ENCODE results near the gene ASAP3. TPM values are rescaled to one million over a fixed set of nuclear protein-coding genes. Genes with fewer than 3 reads are reported as not detected.
"Not testable (repeated sequence)": the region's sequence is repeated elsewhere in the genome, so short reads cannot be mapped to it uniquely, and the experiment has no call there.

The ASAP3 gene
- polyA plus RNA-seq, 3 donors = 33.8 to 36.1 (median 34.8) TPM

GRCh38 chr1:23392125-23392855, 91.7 kb downstream of the ASAP3 start:
- no peak for DNase-seq (ENCODE audit: extremely low read depth in 1 of 11, low read depth in 9 of 11, low spot score in 4 of 11)

DNA sequence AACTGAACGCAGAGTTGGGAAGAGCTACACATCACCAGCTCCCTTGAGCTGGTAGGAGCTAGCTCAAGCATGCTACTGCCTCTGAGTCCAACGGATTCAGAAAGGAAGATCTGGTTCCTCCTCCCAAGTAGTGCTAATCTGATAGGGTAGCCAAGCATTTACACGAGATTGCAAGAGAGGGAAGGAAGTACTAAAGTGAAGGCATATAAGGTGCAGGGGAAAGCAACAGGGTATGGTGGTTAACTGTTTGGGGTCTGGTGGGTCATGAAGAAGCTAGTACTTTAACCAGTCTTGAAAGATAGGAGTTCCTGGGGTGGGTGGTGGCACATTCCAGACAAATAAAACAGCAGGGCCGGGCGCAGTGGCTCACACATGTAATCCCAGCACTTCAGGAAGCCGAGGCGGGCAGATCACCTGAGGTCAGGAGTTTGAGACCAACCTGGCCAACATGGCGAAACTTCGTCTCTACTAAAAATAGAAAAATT, 94.1 kb downstream of the ASAP3 start:
- no peak for DNase-seq (ENCODE audit: extremely low read depth in 1 of 11, low read depth in 9 of 11, low spot score in 4 of 11)

GRCh38 chr1:23387494-23387893, 96.5 kb downstream of the ASAP3 start:
- no peak for DNase-seq (ENCODE audit: extremely low read depth in 1 of 11, low read depth in 9 of 11, low spot score in 4 of 11)

DNA sequence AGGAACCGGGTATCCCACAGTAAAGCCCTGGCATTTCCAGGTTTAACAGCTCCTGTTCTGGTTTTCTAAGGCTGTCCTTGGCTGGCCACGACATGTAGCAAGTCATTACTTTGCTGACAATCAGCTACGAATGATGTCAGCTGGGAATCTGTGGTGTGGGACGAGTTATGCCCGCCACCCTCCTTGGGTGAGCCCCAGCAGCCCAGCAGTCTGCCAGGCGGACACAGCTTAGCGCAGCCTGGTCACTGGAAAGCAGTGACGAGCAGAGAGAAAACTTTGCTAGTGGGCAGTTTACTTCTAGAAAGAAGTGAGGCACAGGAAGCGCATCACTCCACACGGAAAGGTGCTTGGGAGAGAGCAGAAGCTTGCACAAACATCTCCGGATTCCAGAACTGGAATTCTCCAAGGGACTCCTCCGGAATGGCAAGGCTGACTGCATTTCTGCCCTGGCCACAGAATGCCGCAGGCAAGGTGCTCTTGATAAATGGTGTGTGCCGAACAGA, 98.8 kb downstream of the ASAP3 start:
- DNase-seq (ENCODE audit: extremely low read depth in 1 of 11, low read depth in 9 of 11, low spot score in 4 of 11) = no peak

DNA sequence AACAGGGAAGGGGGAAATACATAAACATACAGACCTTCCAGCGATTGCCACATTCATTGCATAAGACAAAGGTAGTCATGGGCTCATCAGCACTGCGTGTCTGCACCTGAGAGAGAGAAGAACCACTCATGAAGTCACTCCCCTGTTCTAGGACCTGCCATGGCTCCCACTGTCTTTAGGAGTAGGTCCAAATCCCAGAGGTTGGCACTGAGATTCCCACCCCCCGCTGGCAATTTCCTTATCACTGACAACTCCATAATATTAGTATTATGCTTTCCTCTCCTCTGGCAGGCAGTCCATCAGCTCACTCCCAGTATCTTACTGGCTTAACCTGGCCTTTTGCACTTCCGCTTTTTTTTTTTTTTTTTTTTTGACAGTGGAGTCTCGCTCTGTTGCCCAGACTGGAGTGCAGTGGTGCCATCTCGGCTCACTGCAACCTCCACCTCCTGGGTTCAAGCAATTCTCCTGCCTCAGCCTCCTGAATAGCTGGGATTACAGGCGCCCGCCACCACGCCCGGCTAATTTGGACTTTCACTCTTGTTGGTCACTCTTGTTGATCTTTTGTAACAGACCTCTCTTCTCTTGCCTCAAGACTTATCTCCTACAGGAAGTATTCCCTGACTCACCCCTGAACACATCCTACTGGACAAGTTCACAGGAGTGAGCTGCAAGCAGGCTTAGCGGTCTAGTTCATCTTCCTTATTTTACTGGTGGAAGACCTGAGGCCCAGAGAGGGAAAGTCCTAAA, 99.5 kb downstream of the ASAP3 start:
- no peak for DNase-seq (ENCODE audit: extremely low read depth in 1 of 11, low read depth in 9 of 11, low spot score in 4 of 11)

- DNase-seq (ENCODE audit: extremely low read depth in 1 of 11, low read depth in 9 of 11, low spot score in 4 of 11) = no peak
These were observed 100.2 kb downstream of the ASAP3 start for GRCh38 chr1:23383577-23384311.

- DNase-seq (ENCODE audit: extremely low read depth in 1 of 11, low read depth in 9 of 11, low spot score in 4 of 11) = no peak
These were observed 102.6 kb downstream of the ASAP3 start for GRCh38 chr1:23381233-23381885.

DNA sequence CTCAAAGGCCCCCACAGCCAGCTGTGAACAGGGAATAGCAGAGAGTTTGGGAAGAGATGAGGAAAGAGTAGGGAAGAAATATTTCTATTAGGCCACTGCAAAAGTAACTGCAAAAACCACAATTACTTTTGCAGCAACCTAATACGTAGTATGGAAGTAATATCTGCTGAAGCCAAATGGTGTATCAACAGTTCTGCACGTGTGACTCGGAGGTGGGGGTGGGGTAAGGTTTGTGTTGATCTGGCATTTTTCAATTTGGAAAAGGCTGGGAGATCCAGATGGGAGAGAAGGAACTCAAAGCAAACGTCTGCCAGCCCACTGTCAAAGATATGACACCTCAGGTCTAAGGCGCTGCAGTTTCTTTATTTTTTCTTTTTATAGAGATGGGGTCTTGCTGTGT, 103.3 kb downstream of the ASAP3 start:
- DNase-seq (ENCODE audit: extremely low read depth in 1 of 11, low read depth in 9 of 11, low spot score in 4 of 11) = no peak

- not testable (repeated sequence) for DNase-seq (ENCODE audit: extremely low read depth in 1 of 11, low read depth in 9 of 11, low spot score in 4 of 11)
These were observed 103.7 kb downstream of the ASAP3 start for GRCh38 chr1:23380236-23380635.

Other genes with a start within 250 kb of the ASAP3 start
- 100 to 1,000 TPM; 232 to 297 (median 260) TPM for gene HNRNPR, start 139.9 kb downstream of the ASAP3 start, polyA plus RNA-seq (ENCODE audit: insufficient read length in 3 of 3)
- 10 to 100 TPM; 33.2 to 41.3 (median 35.8) TPM for gene ZNF436, start 114.3 kb downstream of the ASAP3 start, polyA plus RNA-seq (ENCODE audit: insufficient read length in 3 of 3)
- 10 to 100 TPM; 45.8 to 62.9 (median 49.2) TPM for gene TCEA3, start 59.4 kb downstream of the ASAP3 start, polyA plus RNA-seq (ENCODE audit: insufficient read length in 3 of 3)
- gene E2F2, start 47.1 kb upstream of the ASAP3 start, polyA plus RNA-seq (ENCODE audit: insufficient read length in 3 of 3) = 1 to 10 TPM; 4.6 to 5.4 (median 5.2) TPM
- 100 to 1,000 TPM; 277 to 365 (median 359) TPM for gene ID3, start 75.3 kb upstream of the ASAP3 start, polyA plus RNA-seq (ENCODE audit: insufficient read length in 3 of 3)
- 1,000 to 10,000 TPM; 2,131 to 2,732 (median 2,597) TPM for gene RPL11, start 207.6 kb upstream of the ASAP3 start, polyA plus RNA-seq (ENCODE audit: insufficient read length in 3 of 3)